Trophoblast cell (in vitro differentiated cells and primary cell): ENCODE data around the gene ARHGAP22.
A peak's percentile ranks its signal among the peaks of the same experiment; 100 is the strongest.

Experiments
- DNase-seq, 2 donors: peaks; one replicate each; pipeline ENCODE4 v3.0.0-alpha.2; 2016
- H2AFZ ChIP-seq: 2 replicates; pipeline ENCODE4 v1.6.1; 2013; ENCODE audit warnings: low read length, moderate library complexity, mild to moderate bottlenecking; ENCODE audit not compliant: insufficient read depth, poor library complexity
- H2AK5ac ChIP-seq: 2 replicates; pipeline ENCODE4 v1.6.1; 2013; ENCODE audit warnings: mild to moderate bottlenecking, low read length
- H2BK120ac ChIP-seq: 2 replicates; pipeline ENCODE4 v1.6.1; 2013; ENCODE audit warnings: low read length, mild to moderate bottlenecking, moderate library complexity; ENCODE audit not compliant: insufficient read depth, poor library complexity
- H2BK12ac ChIP-seq: 2 replicates; pipeline ENCODE4 v1.6.1; 2013; ENCODE audit warnings: mild to moderate bottlenecking, low read length, moderate library complexity
- H2BK5ac ChIP-seq: 2 replicates; pipeline ENCODE4 v1.6.1; 2013; ENCODE audit warnings: low read length, low read depth, moderate library complexity, mild to moderate bottlenecking; ENCODE audit not compliant: poor library complexity
- H3K14ac ChIP-seq: 2 replicates; pipeline ENCODE4 v1.6.1; 2013; ENCODE audit warnings: mild to moderate bottlenecking, low read length
- H3K18ac ChIP-seq: 2 replicates; pipeline ENCODE4 v1.6.1; 2013; ENCODE audit warnings: mild to moderate bottlenecking, low read length
- H3K23ac ChIP-seq: 2 replicates; pipeline ENCODE4 v1.6.1; 2013; ENCODE audit warnings: low read length
- H3K27ac ChIP-seq: 2 replicates; pipeline ENCODE4 v1.5.1; 2013; ENCODE audit warnings: low read depth, mild to moderate bottlenecking, inconsistent platforms, low read length, moderate library complexity
- H3K27me3 ChIP-seq: 2 replicates; pipeline ENCODE4 v1.6.1; 2013; ENCODE audit warnings: inconsistent platforms, mild to moderate bottlenecking, low read length, moderate library complexity; ENCODE audit not compliant: insufficient read depth
- H3K36me3 ChIP-seq, 2 experiments: 1 replicate in 1 of 2; 2 replicates in 1 of 2; pipeline ENCODE4 v1.6.1; 2013; ENCODE audit warnings: low read length in 2 of 2, mild to moderate bottlenecking in 2 of 2, moderate library complexity in 1 of 2; ENCODE audit not compliant: insufficient read depth in 2 of 2, control insufficient read depth in 1 of 2
- H3K4ac ChIP-seq: 2 replicates; pipeline ENCODE4 v1.6.1; 2013; ENCODE audit warnings: low read depth, mild to moderate bottlenecking, low read length, moderate library complexity
- H3K4me1 ChIP-seq, 2 experiments: 1 replicate in 1 of 2; 2 replicates in 1 of 2; pipeline ENCODE4 v1.6.1; 2013; ENCODE audit warnings: low read length in 2 of 2, mild to moderate bottlenecking in 2 of 2, moderate library complexity in 1 of 2; ENCODE audit not compliant: insufficient read depth in 2 of 2, control insufficient read depth in 1 of 2
- H3K4me2 ChIP-seq: 2 replicates; pipeline ENCODE4 v1.6.1; 2013; ENCODE audit warnings: inconsistent platforms, mild to moderate bottlenecking, low read length, moderate library complexity
- H3K4me3 ChIP-seq: 2 replicates; pipeline ENCODE4 v1.5.1; 2013; ENCODE audit warnings: mild to moderate bottlenecking, low read depth, low read length, inconsistent platforms
- H3K79me1 ChIP-seq: one replicate; pipeline ENCODE4 v1.6.1; 2013; ENCODE audit warnings: low read length
- H3K79me2 ChIP-seq: 2 replicates; pipeline ENCODE4 v1.6.1; 2013; ENCODE audit warnings: low read length, mild to moderate bottlenecking; ENCODE audit not compliant: control insufficient read depth, insufficient read depth, poor library complexity
- H3K9ac ChIP-seq: 2 replicates; pipeline ENCODE4 v1.6.1; 2013; ENCODE audit warnings: mild to moderate bottlenecking, low read length
- H3K9me3 ChIP-seq: 2 replicates; pipeline ENCODE4 v1.6.1; 2013; ENCODE audit warnings: low read depth, mild to moderate bottlenecking, control low read depth, inconsistent platforms, low read length; ENCODE audit not compliant: insufficient read depth
- H4K12ac ChIP-seq: 2 replicates; pipeline ENCODE4 v1.6.1; 2013; ENCODE audit warnings: low read depth, mild to moderate bottlenecking, low read length, moderate library complexity
- H4K8ac ChIP-seq: 2 replicates; pipeline ENCODE4 v1.6.1; 2013; ENCODE audit warnings: low read depth, mild to moderate bottlenecking, low read length, moderate library complexity
- H4K91ac ChIP-seq: one replicate; pipeline ENCODE4 v1.6.1; 2013; ENCODE audit warnings: low read depth, mild to moderate bottlenecking, low read length, moderate library complexity
- WGBS: extraction: QIAGEN DNeasy Blood & Tissue Kit; methylation state at CpG from one replicate; pipeline ENCODE4 v1.1.7; 2013; ENCODE audit warnings: missing lambda C conversion rate; ENCODE audit not compliant: insufficient read length, insufficient coverage; ENCODE audit errors: extremely low coverage; 5-methylcytosine and 5-hydroxymethylcytosine counted together

Gene ARHGAP22

GRCh38 chr10:48455055-48455391, 149.8 kb downstream of the ARHGAP22 start:
- H4K12ac ChIP-seq, result no peak overlapping the region
- H4K91ac ChIP-seq, result no peak overlapping the region
- no peak overlapping the region for H4K8ac ChIP-seq
- no peak overlapping the region for H2BK12ac ChIP-seq
- no peak overlapping the region for H3K27ac ChIP-seq
- no peak overlapping the region for H3K18ac ChIP-seq
- no peak overlapping the region for H2BK5ac ChIP-seq
- H3K79me1 ChIP-seq, result no peaks in the 10 kb centered on the region
- H3K23ac ChIP-seq, result no peak overlapping the region
- H3K36me3 ChIP-seq, result no peaks in the 10 kb centered on the region
- no peak overlapping the region for H3K9ac ChIP-seq
- no peaks in the 10 kb centered on the region for H3K79me2 ChIP-seq
- H3K4ac ChIP-seq, result no peak overlapping the region
- no peak for DNase-seq
- WGBS, result no CpG with 5 or more reads among the region's 11 CpGs
- H3K9me3 ChIP-seq, result peaks cover 2% of the 10 kb centered on the region
- H2AK5ac ChIP-seq, result no peak overlapping the region
- H3K14ac ChIP-seq, result no peak overlapping the region
- no peak overlapping the region for H3K4me2 ChIP-seq
- H3K4me1 ChIP-seq, result no peaks in the 10 kb centered on the region
- H3K27me3 ChIP-seq, result no peaks in the 10 kb centered on the region
- H2BK120ac ChIP-seq, result no peak overlapping the region
- no peak overlapping the region for H3K4me3 ChIP-seq
- no peak overlapping the region for H2AFZ ChIP-seq

GRCh38 chr10:48454302-48455054, 150.4 kb downstream of the ARHGAP22 start:
- H3K27me3 ChIP-seq, result no peaks in the 10 kb centered on the region
- WGBS, result no CpG with 5 or more reads among the region's 12 CpGs
- no peak overlapping the region for H2AK5ac ChIP-seq

GRCh38 chr10:48453451-48454301, 151.2 kb downstream of the ARHGAP22 start:
- Histone ChIP-seq H3K79me2 (no peaks in the 10 kb centered on the region), H3K9me3 (peaks cover 2% of the 10 kb centered on the region), H4K91ac (no peak overlapping the region), H3K27me3 (no peaks in the 10 kb centered on the region), H3K4ac (no peak overlapping the region), H2BK5ac (no peak overlapping the region), H3K27ac (no peak overlapping the region), H3K4me3 (no peak overlapping the region), H3K9ac (no peak overlapping the region), H4K8ac (no peak overlapping the region), H2AFZ (no peak overlapping the region), H4K12ac (no peak overlapping the region), H3K4me2 (no peak overlapping the region), H3K18ac (no peak overlapping the region), H2BK120ac (no peak overlapping the region), H2BK12ac (no peak overlapping the region), H3K14ac (no peak overlapping the region), H3K4me1 (no peaks in the 10 kb centered on the region), H2AK5ac (no peak overlapping the region), H3K79me1 (no peaks in the 10 kb centered on the region), H3K23ac (no peak overlapping the region), H3K36me3 (no peaks in the 10 kb centered on the region)
- DNase-seq, result peak in 1 of 2 donors; percentile 85
- no CpG with 5 or more reads among the region's 19 CpGs for WGBS

More at GRCh38 chr10:48454302-48455054, 150.4 kb downstream of the ARHGAP22 start:
- Histone ChIP-seq H4K91ac (no peak overlapping the region), H3K4me3 (no peak overlapping the region), H3K36me3 (no peaks in the 10 kb centered on the region), H3K14ac (no peak overlapping the region), H4K12ac (no peak overlapping the region), H3K4ac (no peak overlapping the region), H4K8ac (no peak overlapping the region), H3K9ac (no peak overlapping the region), H2BK120ac (no peak overlapping the region), H3K4me1 (no peaks in the 10 kb centered on the region), H3K9me3 (peaks cover 2% of the 10 kb centered on the region), H3K4me2 (no peak overlapping the region), H3K79me2 (no peaks in the 10 kb centered on the region), H2BK12ac (no peak overlapping the region), H3K18ac (no peak overlapping the region), H2BK5ac (no peak overlapping the region), H3K79me1 (no peaks in the 10 kb centered on the region), H3K27ac (no peak overlapping the region), H2AFZ (no peak overlapping the region), H3K23ac (no peak overlapping the region)
- peak; percentile 96 to 98 for DNase-seq

GRCh38 chr10:48452879-48453412, 151.9 kb downstream of the ARHGAP22 start:
- peaks cover 2% of the 10 kb centered on the region for H3K9me3 ChIP-seq
- WGBS, result no CpG with 5 or more reads among the region's 6 CpGs
- H3K27me3 ChIP-seq, result no peaks in the 10 kb centered on the region
- H4K8ac ChIP-seq, result no peak overlapping the region
- H3K4me1 ChIP-seq, result no peaks in the 10 kb centered on the region
- H3K27ac ChIP-seq, result no peak overlapping the region
- H3K36me3 ChIP-seq, result no peaks in the 10 kb centered on the region
- no peak overlapping the region for H2BK5ac ChIP-seq
- H3K4ac ChIP-seq, result no peak overlapping the region
- no peak overlapping the region for H3K23ac ChIP-seq
- no peak overlapping the region for H3K14ac ChIP-seq
- no peak overlapping the region for H3K4me2 ChIP-seq
- H2BK12ac ChIP-seq, result no peak overlapping the region
- no peak overlapping the region for H2BK120ac ChIP-seq
- H2AFZ ChIP-seq, result no peak overlapping the region
- H4K12ac ChIP-seq, result no peak overlapping the region
- DNase-seq, result no peak
- H3K18ac ChIP-seq, result no peak overlapping the region
- H3K9ac ChIP-seq, result no peak overlapping the region
- no peak overlapping the region for H2AK5ac ChIP-seq
- no peaks in the 10 kb centered on the region for H3K79me2 ChIP-seq
- no peak overlapping the region for H4K91ac ChIP-seq
- H3K4me3 ChIP-seq, result no peak overlapping the region
- H3K79me1 ChIP-seq, result no peaks in the 10 kb centered on the region
